NCI-H82 treated with DMSO at 0.1 percent for 48 hours (cell line): ENCODE data around the gene CCDC50.

Source experiments
- DNase-seq: peaks from one replicate; lab custom pipeline; 2025; ENCODE audit not compliant: unreplicated experiment; lab: John Stamatoyannopoulos, UW

CCDC50 gene

GRCh38 chr3:191415566-191415965 is 86.4 kb downstream of the CCDC50 start:
- DNase-seq: no peak

- no peak for DNase-seq
Measured at GRCh38 chr3:191417457-191417729, 88.2 kb downstream of the CCDC50 start.

- DNase-seq: peak; percentile 19
Measured at GRCh38 chr3:191420771-191421170, 91.6 kb downstream of the CCDC50 start.

GRCh38 chr3:191424881-191425280 is 95.7 kb downstream of the CCDC50 start:
- no peak for DNase-seq

- no peak for DNase-seq
Measured at GRCh38 chr3:191425322-191425734, 96.1 kb downstream of the CCDC50 start.

- DNase-seq: no peak
Measured at GRCh38 chr3:191426311-191426710, 97.1 kb downstream of the CCDC50 start.

GRCh38 chr3:191428177-191428576 is 99.0 kb downstream of the CCDC50 start:
- DNase-seq: no peak

- no peak for DNase-seq
Measured at GRCh38 chr3:191430103-191430502, 100.9 kb downstream of the CCDC50 start.

GRCh38 chr3:191431160-191431822 is 102.1 kb downstream of the CCDC50 start:
- DNase-seq: no peak

GRCh38 chr3:191432162-191432561 is 103.0 kb downstream of the CCDC50 start:
- DNase-seq: no peak

- DNase-seq: no peak
Measured at GRCh38 chr3:191434024-191434423, 104.8 kb downstream of the CCDC50 start.

- no peak for DNase-seq
Measured at GRCh38 chr3:191435981-191436380, 106.8 kb downstream of the CCDC50 start.

- no peak for DNase-seq
Measured at GRCh38 chr3:191438150-191438814, 109.1 kb downstream of the CCDC50 start.

GRCh38 chr3:191440532-191440931 is 111.3 kb downstream of the CCDC50 start:
- DNase-seq: no peak

- no peak for DNase-seq
Measured at GRCh38 chr3:191441687-191442086, 112.5 kb downstream of the CCDC50 start.

- DNase-seq: no peak
Measured at GRCh38 chr3:191444569-191444968, 115.4 kb downstream of the CCDC50 start.
